Keratinocyte (primary cell): ENCODE measurements around the gene INPP4B.

Experiments used
- EZH2 ChIP-seq: IDR thresholded peaks from one replicate; pipeline ENCODE4 v1.6.1; 2012; ENCODE audit warnings: inconsistent platforms, mild to moderate bottlenecking, low read length, moderate library complexity
- TF ChIP-seq, protein P1 (sequence below), 3 experiments: IDR thresholded peaks in 1 of 3; conservative IDR thresholded peaks in 1 of 3; optimal IDR thresholded peaks in 1 of 3; 2 replicates in 2 of 3; 3 replicates in 1 of 3; pipeline versions ENCODE3 to v1.5.1; 2011; ENCODE audit warnings: low read length in 3 of 3, mild to moderate bottlenecking in 3 of 3, moderate library complexity in 2 of 3, control low read depth in 1 of 3, inconsistent platforms in 1 of 3; ENCODE audit not compliant: insufficient read depth in 2 of 3; ENCODE audit errors: extremely low read depth in 1 of 3

DNA sequence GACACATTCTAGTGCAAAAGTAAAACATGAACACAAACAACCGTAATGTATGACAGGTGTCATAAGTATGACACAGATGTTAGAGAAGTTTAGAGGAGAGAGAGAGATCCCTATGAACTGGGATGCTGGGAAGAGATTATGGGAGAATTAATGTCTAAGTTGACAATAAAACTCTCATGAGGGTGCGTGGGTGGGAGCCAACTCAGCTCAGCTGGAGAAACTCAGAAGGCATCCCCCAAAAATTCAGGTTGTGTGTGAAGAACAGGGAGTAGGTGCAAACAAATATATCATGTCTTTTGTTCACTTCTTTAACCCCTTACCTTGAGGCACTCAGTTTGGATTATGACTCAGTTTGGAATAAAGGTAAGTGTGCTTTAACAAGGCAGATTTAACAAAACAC lies 484.1 kb downstream of the INPP4B start:
- TF ChIP-seq, protein P1, sequence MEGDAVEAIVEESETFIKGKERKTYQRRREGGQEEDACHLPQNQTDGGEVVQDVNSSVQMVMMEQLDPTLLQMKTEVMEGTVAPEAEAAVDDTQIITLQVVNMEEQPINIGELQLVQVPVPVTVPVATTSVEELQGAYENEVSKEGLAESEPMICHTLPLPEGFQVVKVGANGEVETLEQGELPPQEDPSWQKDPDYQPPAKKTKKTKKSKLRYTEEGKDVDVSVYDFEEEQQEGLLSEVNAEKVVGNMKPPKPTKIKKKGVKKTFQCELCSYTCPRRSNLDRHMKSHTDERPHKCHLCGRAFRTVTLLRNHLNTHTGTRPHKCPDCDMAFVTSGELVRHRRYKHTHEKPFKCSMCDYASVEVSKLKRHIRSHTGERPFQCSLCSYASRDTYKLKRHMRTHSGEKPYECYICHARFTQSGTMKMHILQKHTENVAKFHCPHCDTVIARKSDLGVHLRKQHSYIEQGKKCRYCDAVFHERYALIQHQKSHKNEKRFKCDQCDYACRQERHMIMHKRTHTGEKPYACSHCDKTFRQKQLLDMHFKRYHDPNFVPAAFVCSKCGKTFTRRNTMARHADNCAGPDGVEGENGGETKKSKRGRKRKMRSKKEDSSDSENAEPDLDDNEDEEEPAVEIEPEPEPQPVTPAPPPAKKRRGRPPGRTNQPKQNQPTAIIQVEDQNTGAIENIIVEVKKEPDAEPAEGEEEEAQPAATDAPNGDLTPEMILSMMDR (optimal IDR thresholded peaks at IDR 0.05 in 1 of 3, IDR thresholded peaks at IDR 0.05 in 1 of 3, conservative IDR thresholded peaks at IDR 0.05 in 1 of 3; ENCODE audit: extremely low read depth in 1 of 3, insufficient read depth in 2 of 3, low read length in 3 of 3): no peak
- no peak for TF ChIP-seq EZH2
